HPDE6-E6E7 (cell line): ENCODE measurements around the gene TMEM250.
"Not testable (repeated sequence)": the region's sequence is repeated elsewhere in the genome, so short reads cannot be mapped to it uniquely, and the experiment has no call there.

Experiments used
- DNase-seq: peaks from one replicate; pipeline ENCODE4 v3.0.0; 2011; ENCODE audit warnings: missing footprints; ENCODE audit errors: extremely low spot score

The TMEM250 gene

GRCh38 chr9:136111190-136111589 lies 7.5 kb downstream of the TMEM250 start:
- DNase-seq: no peak

- no peak for DNase-seq
These were observed 8.3 kb downstream of the TMEM250 start for GRCh38 chr9:136110082-136111061.

DNA sequence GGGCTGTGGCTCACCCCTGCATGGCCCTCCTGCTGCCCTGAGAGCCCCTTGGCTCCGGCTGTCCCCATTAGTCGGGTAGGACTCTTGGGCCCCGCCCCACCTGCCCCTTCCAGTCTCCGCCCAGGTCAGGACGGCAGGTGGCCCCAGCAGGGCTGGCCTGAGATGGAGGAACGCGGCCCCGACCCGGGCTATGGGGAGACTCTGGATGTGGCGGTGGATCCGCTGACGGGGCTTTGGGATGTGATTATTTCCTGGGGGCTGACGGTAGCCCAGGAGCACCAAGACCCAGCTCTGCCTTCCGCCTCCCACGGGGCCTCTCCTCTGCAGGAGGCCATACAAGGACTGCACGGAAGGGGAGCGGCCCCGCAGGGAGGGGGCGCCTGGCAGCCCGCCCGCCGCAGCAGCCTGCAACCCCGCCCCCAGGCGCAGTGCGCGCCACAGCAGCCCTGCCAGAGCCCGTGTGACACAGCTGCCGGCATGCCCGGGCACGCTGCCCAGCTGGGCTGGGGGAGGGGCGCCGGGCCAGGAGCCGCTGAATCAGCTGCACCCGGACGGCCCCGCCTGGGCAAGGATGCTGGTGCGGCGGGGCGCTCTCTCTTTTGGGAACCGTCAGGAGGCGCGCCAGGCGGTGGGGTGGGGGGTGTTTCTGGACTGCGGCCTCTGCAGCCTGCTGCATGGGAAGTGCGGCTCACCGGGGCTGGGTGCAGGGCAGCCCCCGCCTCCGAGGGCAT lies 9.2 kb downstream of the TMEM250 start:
- peak; percentile 88 for DNase-seq

DNA sequence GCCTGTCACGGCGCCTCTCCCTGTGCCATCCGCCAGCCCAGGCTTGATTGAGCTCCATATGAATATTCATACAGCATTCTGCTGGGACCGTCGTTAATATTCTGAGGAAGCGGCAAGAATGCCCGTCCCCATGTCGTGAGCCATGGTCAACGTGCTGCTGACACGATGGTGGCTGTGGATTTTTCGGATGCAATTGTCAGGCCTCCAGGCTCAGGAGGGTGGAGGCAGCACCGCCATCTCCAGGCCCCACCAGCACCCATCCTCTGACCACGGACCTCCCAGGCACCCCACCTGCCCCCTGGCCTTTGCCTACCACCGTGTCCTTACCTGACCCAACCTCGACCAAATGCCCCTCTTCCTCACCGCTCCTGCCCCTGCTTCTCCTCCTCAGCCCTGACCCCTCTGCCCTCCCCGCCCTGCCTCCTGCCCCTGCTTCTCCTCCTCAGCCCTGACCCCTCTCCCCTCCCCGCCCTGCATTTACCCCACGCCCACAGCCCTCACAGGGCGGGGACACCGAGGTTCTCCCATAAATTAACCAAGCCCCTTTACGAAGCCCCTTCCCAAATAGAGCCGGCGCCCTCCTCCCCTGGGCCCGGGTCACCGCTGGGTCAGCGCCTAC lies 9.9 kb downstream of the TMEM250 start:
- no peak for DNase-seq

DNA sequence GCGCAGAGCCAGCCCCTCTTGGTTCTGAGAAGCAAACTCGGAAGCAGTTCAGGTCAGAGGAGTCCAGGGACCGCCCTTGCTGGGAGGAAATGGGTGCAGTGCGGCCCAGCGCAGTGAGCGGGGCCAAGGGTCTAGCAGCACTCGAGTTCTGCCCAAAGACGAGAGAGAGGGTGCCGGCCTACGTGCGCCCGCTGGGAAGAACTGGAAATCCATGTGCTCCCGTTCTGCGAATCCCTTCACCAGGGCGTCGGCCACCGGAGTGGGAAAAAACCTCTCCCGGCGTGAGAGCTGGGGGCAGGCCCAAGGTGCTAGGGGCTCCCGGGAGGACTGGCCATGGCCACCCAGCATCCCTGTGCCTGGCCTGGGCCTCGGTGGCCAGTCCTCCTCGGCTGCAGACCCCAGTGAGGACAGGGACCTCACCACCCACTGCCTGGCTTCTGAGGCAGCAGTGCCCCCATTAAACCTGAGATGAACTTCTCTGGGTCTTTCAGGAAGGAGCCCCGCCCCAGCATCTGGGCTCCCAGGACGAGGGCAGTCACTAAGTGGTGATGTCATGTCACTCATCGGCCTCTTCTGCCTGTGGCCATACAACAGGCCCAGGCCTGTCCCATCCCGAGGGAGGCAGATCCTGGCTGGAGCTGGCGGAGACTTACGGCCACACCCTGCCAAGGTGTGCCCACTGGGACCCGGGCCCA lies 10.6 kb downstream of the TMEM250 start:
- peak; percentile 76 for DNase-seq

- DNase-seq: no peak
These were observed 11.3 kb downstream of the TMEM250 start for GRCh38 chr9:136107155-136107952.

- no peak for DNase-seq
These were observed 13.1 kb downstream of the TMEM250 start for GRCh38 chr9:136105398-136106135.

DNA sequence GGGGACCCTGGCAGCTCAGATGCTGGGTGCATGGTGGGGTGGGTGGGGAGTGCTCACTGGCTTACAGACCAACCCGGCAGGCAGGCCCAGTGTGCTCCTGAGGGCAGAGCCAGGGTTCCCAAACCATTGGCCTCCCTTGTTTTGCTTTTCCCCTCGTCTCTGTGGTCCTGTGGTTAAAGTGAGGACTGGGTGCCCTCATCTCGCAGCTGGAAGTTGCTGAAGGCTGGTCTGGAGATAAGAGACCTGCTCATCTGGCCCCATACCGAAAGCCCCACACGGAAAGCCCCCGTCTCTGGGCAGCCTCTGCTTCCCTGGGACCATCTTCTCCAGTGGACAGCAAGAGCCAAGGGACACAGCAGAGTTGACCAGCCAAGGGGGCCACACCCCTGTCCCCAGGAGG lies 13.8 kb downstream of the TMEM250 start:
- no peak for DNase-seq

DNA sequence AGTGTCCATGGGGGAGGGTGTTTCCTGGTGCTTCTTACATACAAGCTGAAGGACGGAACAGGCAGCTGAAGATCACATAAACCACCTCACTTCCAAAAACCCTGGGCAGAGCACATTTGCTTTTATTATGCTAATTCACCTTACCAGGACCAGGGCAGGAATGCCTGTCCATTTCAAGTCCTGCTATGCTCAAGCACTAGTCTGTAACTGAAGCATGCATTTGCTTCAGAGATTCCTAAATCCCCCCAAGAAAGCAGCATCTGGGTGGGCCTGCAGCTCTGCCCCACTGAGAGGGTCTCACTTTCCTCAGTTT lies 14.2 kb downstream of the TMEM250 start:
- DNase-seq: no peak

DNA sequence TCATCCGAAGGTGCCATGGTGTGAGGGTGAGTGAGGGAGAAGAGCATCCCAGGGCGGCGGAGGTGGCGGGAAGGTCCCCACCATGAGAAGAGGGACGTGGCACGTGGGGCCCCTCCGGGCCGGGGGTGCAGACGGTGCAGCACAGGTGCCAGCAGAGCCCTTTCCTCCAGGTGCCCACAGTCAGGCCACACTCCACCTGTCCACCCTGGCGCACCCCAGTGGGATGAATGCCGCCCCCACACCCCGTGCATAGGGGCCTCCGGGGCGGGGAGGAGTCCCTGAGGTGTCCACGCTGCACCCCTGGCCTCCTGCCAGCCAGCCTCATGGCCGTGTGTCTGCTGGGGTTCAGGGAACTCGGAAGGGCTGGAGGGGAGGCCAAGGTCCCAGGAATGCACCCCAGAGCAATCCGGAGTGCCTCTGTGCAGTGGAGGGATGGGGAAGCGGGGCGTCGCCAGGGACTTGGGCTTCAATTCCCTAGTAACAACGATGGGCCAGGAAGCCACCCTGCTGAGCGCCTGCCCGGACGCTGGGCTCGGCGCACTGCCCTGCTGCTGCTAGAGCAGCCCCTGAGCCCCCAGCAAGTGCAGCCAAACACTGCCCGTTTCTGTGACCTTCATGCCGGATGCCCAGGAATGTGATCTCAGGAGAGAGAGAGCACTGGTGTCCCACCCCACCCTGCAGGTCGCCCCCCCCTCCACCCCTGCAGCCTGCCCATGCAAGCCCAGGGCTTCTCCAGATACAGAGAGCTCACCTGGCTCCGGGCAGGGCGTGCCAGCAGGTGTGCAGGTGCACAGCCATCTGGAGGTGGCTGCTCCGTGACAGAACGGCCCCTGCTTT lies 14.8 kb downstream of the TMEM250 start:
- no peak for DNase-seq

DNA sequence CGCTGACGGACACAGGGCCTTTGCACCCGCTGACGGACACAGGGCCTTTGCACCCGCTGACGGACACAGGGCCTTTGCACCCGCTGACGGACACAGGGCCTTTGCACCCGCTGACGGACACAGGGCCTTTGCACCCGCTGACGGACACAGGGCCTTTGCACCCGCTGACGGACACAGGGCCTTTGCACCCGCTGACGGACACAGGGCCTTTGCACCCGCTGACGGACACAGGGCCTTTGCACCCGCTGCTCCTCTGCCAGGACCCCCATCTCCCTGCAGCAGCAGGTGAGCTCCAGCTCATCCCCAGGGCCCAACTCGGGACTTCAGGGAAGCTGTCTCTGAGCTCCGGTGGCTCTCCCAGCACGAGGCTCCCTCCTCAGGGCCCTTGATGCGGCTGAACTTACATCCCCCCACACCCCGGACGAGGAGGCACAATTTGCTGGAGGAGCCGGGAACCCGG lies 17.0 kb downstream of the TMEM250 start:
- DNase-seq: not testable (repeated sequence)

DNA sequence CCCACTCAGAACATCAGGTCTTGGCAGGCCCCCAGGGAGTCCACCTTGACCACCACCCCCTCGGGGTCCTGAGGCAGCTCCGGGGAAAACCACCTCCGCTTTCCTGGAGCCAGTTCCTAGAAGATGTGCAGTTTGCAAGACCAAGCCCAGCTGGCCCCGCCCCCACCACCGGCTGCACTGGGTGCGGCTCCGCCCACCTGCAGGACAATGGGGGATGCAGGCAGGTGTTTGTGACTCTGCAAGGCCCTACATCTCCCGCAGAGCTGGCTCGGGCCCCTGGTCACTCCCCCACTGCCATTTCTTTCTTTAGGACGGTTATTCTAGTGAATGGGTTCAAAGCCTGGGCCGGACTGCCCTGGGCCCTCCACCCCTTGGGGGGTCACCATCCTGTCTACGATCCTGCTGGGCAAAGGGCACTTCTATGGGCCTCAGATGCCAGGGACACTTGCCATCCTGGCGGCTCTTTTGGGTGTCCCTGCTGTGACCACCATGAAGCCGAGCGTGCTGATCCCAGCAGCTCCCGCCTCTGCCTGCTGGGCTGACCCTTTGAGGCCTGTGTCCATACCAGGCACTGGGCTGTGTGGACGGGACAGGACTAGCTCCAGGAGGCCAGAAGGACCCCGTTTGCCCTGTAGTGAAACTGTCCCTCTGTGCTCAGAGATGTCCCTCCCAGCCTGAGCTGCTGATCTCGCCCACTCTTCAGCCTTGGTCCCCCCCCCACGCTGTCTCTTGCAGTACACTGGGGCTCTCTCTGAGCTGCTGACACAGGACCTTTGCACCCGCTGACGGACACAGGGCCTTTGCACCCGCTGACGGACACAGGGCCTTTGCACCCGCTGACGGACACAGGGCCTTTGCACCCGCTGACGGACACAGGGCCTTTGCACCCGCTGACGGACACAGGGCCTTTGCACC lies 17.7 kb downstream of the TMEM250 start:
- DNase-seq: no peak

DNA sequence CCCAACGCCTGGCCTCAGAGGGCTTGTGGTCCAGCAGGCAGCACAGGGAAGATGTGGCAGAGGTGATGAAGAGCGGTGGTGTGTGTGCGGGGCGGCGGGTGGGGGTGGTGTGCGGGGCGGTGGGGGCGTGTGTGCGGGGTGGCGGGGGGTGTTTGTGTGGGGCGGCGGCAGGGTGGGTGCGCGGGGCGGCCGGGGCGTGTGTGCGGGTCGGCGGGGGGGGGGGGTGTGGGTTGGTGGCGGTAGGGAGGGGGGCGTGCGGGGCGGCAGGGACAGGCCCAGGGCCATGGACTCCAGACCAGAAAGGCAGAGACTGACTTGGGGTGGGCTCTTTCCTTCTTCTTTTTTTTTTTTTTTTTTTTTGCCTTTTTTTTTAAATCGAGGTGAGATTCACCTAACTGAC lies 19.1 kb downstream of the TMEM250 start:
- no peak for DNase-seq

- no peak for DNase-seq
These were observed 19.8 kb downstream of the TMEM250 start for GRCh38 chr9:136098844-136099243.

- DNase-seq: no peak
These were observed 20.5 kb downstream of the TMEM250 start for GRCh38 chr9:136098210-136098609.

DNA sequence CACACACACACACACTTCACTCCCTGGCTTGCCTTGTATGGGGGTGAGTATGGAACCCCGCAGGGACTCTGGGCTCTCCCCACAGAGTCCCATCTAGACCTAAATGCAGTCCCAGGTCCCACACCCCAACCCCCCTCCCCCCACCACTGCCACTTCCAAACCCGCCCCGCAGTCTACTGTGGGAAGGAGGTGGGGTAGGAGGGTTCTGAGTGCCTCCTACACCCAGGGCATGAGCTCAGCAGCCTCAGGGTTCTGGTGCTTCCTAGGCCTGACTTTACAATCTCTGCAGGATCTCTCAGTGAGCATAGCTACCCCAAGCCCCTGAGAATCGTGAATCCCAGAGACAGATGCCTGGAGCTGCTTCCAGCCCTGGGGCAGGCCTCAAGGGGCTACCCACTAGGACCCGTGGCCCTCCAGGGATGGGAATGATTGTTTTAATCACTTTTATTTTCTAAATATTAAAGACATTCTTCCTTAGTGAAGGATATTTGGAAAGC lies 22.1 kb downstream of the TMEM250 start:
- no peak for DNase-seq

GRCh38 chr9:136095070-136096058 lies 23.3 kb downstream of the TMEM250 start, which contains the start of gene NACC2:
Gene NACC2, minus strand, starts transcription at chr9:136095289. Its CDS starts 44,768 bp downstream, at chr9:136050521.
- no peak for DNase-seq
